GM18870 (cell line): ENCODE measurements around the gene PGA3.
"Not testable (repeated sequence)": the region's sequence is repeated elsewhere in the genome, so short reads cannot be mapped to it uniquely, and the experiment has no call there.

Source experiments
- ATAC-seq: cut with Tn5 transposase; IDR thresholded peaks from one replicate; pipeline ENCODE4 v1.9.1; 2021; ENCODE audit warnings: moderate library complexity; ENCODE audit not compliant: unreplicated experiment

Gene PGA3

DNA sequence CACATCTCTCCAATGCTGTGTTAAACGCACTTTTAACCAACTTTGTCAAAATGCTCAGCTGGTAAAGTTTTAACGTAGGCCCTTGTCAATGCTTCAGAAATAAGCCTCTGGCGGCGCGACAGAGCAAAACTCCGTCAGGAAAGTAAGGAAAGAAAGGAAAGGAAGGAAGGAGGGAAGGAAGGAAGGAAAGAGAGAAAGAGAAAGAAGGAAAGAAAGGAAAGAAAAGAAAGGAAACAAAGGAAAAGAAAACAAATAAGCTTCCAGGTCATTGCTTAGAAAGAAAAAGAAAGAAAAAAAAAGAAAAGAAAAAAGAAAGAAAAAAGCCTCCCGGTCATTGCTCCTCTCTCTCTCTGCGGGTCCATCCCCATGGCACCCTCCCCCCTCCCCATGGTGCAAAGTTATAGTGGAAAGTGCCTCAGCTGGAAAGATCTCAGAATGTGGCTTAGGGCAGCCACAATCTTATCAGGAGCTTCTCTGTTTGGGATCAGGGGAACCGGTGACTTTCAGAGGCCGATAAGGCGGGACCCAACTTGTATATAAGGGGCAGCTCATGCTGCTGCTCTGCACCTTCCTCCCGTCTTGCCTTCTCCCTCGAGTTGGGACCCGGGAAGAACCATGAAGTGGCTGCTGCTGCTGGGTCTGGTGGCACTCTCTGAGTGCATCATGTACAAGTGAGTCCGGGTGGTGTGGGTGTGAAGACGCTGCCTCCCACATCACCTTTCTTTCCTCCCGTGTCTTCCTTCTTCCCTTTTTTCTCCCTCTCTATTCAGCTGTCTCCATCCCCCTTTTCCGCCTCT lies at the start of gene PGA3:
Gene PGA3 (plus strand): TSS at position 566 of the 797 bp plus-strand sequence. CDS start 50 bp downstream, at position 616.
- not testable (repeated sequence) for ATAC-seq

DNA sequence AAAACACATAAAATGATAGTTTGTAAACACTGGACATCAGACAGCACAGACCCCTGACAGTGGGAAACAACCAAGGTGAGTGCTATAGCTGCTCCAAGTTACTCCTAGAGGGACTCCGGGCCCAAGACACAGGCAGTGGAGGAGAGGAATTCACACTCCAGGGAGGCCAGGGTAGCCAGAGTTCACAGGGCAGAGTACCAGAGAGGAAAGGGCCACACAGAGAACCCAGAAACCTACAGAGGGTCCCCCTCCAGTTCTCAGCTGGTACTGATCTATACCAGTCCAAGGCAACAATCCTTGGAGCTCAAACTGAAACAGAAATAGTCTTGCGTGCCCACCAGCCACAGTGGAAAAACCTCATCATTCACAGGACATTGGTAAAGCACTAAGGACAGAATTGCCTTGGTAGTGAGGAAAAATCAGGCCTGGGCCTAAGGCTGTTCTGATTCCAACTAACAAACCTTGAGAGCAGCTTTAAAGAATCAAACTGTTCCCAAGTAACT lies 49.7 kb upstream of the PGA3 start:
- ATAC-seq: no peak

DNA sequence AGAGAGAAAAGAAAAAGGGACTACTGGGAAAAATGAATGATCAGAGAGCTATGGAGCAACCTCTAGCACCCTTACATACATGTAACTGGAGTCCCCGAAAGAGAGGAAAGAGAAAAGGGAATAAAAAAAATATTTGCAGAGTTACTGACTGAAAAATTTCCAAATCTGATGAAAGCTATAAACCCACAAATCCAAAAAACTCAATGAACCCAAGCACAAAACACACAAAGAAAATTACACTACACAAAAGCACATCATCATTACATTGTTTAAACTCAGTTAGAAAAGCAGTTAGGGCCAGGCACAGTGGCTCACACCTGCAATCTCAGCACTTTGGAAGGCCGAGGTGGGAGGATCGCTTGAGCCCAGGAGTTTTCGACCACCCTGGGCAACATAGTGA lies 48.8 kb upstream of the PGA3 start:
- ATAC-seq: no peak

DNA sequence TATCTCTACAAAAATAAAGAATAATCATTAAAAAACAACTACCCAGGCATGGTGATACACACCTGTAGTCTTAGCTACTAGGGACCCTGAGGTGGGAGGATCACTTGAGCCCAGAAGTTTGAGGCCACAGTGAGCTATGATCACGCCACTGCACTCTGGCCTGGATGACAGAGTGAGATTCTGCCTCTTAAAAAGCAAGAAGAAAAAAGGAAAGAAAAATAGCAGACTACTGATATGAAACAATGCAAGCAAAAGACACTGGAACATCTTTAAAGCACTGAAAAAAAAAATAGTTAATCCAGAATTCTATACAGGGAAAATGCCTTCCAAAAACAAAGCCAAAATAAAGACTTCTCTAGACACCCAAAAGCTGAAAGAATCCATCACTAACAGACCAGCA lies 48.0 kb upstream of the PGA3 start:
- no peak for ATAC-seq

DNA sequence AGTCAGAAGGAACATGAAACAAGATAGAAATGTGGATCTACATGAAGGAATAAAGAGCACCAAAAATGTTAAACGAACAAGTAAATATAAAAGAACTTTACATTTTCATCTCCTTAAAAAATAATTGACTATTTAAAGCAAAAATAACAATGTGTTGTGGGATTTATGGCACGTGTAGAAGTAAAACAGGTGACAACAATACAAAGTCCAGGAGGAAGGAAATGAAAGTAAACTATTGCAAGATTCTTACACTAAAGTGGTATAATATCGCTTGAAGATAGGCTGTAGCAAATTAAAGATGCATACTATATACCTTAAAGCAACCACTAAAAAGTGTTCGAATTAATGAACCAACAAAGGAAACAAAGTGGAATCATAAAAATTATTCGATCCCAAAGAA lies 47.6 kb upstream of the PGA3 start:
- ATAC-seq: no peak

DNA sequence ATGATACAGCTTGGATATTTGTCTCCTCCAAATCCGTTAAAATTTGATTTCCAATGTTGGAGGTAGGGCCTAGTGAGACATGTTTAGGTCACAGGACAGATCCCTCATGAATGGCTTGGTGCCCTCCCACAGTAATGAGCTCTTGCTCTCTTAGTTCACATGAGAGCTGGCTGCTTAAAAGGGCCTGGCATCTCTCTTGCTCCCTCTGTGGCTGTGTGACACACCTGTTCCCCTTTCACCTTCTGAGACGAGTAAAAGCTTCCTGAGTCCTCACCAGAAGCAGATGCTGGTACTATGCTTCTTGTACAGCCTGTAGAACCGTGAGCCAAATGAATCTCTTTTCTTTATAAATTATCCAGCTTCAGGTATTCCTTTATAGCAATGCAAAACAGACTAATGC lies 45.6 kb upstream of the PGA3 start:
- ATAC-seq: no peak

DNA sequence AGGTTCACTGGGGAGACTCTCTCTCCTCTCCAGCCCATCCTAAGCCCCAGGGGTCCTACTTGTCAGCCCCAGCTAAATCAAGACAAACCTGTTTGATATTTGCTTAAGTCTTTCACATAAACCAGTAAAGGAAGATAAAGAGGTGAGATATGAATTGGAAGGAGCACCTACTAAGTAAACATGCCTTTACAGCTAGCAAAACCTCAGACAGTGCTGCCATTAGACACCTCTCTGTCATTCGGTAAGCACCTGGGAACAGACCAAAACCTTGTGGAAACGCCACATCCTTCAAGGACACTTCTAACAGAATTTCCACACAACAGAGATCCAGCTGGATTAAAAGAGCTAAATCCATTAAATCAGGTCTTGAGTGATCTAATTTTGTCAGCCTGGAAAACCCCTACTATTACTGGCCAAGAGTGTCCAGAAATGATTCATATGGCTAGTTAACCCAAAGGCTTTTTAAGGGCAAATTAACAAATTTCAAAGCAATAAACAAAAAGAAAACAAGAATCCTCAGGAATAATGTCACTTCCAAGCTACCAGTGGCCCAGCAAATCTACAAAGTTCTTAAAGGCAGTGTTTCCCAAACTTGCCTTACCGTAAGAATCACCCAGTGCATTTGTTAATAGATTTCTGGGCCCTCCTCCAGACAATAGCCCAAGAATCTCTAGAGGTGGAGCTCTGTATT lies 44.5 kb upstream of the PGA3 start:
- ATAC-seq: no peak

DNA sequence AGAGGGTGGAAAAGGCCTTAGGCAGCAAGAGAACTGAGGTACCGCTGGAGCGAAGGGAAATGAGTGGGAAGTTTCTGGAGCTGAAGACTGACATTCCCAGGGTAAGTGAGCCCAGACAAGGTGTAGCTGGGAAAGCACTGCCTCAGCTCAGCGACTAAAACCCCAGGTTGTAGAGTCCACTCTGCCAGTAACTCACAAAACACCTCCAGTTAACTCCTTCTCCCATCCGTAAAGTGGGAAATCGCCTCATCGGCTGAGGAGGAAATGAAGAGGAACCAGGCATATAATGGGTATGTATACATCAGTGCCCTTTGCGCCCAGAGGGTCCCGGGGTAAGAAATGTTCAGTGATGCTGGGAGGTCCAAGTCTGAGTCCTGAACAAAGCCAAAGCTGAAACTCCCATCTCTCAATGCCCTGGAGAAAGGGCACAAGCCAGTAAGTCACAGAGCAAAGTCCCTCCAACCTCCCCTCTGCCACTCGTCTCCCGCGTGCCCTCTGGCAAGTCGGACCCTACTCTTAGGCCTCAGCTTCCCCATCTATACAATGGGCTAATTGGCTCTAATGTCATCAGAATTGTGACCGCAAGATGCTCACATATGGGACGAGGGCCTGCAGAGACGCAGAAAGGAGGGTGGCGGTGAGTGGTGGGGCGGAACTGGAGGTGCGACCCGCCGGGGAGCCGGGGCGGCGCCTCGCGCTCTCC lies 42.7 kb upstream of the PGA3 start:
- no peak for ATAC-seq

DNA sequence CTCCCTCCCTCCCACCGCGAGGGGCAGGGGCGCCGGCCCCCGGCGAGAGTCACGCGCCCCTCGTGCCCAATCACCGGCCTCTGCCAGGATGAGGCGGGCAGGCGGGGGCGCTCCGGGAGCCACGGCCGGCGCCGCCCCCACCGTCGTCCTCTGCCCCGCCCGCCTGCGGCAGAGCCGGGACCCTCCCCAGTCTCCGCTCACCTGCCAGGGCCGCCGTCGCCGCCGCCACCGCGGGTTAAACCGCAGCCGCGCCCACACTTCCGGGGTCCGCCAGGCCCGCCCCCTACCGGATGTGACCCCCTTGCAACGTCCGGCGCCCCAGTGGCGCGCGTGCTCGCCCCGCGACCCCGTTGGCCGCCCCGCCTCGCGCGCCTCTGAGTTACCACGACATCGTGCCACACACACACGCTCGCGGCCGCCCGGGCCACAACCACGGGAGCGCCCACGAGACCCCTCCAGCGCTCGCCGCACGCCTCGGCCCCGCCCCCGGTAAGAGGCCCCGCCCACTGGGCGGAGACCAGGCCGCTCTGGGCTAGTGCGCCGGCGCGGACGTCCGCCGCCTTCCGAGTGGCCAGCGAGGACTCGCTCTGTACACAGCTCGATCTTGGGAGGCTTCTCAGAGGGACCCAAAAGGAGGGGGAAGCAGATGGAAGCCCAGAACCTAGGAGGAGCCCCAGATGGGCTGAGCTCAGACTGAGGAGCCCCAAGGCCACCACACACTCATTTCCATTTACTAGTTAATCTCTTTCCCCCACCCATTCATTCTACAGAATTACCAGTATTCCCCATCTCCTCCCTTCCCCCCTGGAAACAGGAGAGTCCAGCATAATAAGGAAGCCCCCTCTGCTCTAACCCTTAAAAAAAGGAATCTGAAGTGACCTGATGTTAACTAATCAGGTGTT lies 41.9 kb upstream of the PGA3 start, which contains the start of gene VPS37C:
Gene VPS37C (minus strand): TSS at position 237 of the 902 bp plus-strand sequence. CDS start 22,597 bp downstream, outside the sequence.
- ATAC-seq: peak; percentile 44

DNA sequence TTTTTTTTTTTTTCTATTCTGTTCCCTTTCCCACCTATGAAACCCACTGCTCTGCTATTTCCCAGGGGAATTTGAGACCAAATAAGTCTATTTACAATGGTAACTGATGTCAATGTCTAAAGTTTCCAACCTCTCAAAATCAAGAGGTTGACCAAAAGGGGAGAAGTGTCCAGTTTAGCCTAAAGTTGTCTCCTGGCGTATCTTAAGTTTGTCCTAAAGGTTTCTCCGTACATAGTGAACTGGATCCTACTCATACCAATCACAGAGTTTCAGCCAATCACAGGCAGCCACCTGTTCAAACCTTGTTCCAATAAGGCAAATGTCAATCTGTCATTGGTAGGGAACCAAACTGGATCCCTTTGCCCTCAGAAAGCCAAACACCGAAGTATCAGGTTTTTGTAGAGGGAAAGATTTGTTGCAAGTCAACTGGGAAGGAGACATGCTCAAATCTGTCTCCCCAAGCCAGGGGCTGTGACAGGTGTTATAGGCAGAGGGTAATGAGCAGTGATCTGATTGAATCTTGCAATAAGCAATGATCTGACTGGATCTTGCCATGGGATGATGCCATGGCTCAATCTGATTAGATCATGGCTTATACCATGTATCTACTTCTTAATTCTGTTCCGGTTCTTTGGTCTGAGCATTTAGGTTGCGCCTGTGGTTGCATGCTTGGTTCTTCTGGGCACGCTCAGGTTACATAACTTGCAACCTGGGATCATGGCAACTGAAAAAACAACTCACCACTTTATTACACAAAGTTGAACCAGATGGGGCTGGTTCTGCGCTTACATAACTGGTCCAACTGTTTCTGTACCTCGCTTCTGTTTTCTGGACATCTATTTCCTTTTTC lies 41.0 kb upstream of the PGA3 start:
- no peak for ATAC-seq

DNA sequence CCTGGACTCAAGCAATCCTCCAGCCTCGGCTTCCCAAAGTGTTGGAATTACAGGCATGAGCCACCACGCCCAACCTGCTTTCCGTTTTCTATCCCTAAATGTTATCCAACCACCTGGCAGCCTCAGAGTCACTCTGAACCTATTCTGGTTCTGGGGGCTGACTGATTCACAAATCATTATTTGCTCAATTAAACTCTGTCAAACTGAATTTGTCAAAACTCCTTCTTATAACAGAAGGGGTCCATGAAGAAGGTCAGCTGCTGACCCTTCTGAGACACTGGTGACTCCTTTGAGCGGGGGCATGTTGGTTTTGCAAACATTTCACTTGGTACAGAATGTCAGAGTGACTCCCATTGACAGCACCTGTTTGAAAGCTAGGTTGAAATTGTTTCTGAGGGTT lies 40.3 kb upstream of the PGA3 start:
- ATAC-seq: no peak

DNA sequence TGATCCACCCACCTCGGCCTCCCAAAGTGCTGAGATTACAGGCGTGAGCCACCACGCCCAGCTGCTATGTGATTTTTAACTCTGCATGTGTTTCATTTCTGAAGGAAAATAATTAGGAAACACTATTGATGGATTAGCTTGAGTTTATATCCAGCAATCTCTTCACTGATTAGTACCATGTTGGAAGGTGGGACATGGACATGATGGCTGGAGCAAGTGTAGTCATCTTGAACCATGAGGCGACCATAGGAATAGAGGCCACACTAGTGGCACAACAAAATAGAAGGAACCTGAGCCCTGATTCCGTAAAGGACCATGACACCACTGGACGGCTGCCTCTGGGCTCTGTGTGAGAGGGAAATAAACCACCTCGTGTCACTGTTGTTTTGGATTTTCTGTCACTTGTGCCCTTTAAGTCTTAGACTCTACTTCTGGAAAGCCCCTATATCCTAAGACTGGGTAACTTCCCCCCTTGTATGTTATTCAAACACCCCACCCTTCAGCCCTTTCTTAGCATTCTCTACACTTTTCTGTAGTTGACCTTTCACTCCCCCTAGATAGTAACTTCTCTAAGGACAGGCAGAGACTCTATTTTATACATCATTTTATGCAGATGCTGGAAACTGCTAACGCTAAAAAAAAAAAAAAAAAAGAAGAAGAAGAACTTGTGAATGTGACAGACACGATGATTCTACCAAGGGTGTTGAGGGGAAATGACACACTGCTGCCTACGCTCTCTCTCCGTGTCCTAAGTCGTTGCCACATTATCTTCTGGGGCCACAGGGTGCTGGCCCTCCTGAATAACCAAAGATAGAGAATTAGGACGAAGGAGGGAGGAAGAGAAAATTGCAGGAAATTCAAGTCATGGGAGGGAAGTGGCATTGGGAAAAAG lies 39.4 kb upstream of the PGA3 start:
- no peak for ATAC-seq

DNA sequence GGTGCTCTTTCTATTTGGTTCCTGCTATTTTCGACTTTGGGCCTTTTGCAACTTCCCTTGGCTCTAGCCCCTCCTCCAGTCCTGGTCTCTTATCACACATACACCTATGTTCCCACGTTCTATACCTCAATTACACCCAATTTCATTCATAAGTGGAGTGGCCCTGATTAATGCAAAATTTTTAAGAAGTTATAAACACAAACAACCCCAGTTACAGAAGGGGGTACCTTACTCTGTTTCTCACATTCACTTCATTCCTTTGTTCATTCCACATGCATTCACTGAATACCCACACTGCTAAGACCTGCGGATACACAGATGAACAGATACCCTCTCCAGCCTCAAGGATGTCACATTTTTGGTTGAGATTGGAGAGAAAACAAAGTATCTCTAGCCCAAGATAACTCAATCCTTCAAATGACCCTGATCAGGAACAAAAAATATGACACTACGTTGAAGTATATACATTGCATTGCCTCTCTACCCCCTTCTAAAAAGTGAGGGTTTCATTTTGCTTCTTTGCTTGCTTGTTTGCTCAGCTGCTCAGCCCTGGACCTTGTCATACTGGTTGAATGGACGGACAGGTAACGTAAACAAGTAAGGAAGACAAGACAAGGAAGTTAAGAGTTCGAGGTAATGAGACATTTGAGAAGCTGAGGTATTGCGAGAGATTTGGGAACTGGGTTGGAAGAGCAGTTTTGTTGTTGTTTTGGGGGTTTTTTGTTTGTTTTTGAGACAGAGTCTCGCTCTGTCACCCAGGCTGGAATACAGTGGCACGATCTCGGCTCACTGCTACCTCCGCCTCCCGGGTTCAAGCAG lies 38.5 kb upstream of the PGA3 start:
- ATAC-seq: no peak

DNA sequence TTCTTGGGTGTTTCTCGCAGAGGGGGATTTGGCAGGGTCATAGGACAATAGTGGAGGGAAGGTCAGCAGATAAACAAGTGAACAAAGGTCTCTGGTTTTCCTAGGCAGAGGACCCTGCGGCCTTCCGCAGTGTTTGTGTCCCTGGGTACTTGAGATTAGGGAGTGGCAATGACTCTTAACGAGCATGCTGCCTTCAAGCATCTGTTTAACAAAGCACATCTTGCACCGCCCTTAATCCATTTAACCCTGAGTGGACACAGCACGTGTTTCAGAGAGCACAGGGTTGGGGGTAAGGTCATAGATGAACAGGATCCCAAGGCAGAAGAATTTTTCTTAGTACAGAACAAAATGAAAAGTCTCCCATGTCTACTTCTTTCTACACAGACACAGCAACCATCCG lies 37.5 kb upstream of the PGA3 start:
- not testable (repeated sequence) for ATAC-seq

DNA sequence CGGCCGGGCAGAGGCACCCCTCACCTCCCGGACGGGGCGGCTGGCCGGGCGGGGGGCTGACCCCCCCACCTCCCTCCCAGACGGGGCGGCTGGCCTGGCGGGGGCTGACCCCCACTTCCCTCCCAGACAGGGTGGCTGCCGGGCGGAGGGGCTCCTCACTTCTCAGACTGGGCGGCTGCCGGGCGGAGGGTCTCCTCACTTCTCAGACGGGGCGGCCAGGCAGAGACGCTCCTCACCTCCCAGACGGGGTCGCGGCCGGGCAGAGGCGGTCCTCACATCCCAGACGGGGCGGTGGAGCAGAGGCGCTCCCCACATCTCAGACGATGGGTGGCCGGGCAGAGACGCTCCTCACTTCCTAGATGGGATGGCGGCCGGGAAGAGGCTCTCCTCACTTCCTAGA lies 37.0 kb upstream of the PGA3 start:
- not testable (repeated sequence) for ATAC-seq

DNA sequence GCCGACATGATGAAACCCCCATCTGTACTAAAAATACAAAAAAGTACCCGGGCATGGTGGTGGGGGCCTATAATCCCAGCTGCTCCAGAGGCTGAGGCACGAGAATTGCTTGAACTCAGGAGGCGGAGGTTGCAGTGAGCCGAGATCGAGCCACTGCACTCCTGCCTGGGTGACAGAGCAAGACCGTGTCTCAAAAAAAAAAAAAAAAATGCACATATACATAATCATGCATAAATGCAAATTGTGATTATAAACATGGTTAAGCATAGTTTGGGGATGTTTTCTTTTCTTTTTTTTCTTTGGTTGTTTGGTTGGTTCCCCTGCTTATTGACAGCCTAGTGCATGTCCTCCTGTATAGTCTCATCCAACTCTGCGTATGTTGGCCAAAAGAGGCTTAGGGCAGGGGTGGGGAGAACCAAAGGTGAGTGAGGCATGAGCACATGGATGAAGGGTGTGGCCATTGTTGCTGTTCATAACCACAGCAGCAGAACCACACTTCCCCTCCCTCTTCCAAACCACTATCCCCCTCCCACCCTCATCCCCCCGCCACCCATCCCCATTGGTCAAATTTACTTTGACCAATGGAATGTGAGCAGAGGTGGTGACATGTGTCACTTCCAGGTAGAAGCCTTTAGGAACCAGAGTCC lies 35.1 kb upstream of the PGA3 start:
- no peak for ATAC-seq

DNA sequence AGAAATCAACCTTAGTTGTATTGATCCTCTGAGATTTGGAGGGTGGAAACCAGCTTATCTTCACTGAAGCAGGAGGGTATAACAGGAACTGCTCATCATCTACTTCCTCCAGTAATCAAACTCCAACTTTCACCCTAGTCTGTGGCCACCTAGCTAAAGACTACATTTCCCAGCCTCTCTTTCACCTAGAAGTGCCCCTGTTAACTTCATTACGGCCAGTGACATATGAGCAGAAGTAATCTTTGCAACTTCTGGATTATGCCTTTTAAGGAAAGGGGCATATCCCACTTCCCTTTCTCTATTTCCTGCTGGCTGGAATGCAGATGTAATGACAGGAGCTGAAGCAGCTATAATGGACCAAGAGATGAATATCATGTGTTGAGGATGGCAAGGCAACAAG lies 34.5 kb upstream of the PGA3 start:
- no peak for ATAC-seq
